Liver (tissue), 9 donors: ENCODE data around the gene TIGD1. TPM values are rescaled to one million over a fixed set of nuclear protein-coding genes. Genes with fewer than 3 reads are reported as not detected.
A peak's percentile ranks its signal among the peaks of the same experiment; 100 is the strongest.

Experiments used
- DNase-seq: peaks from one replicate; pipeline ENCODE4 v3.0.0-alpha.2; 2017; ENCODE audit warnings: low spot score
- H3K27ac ChIP-seq, 2 donors: one replicate each; pipeline ENCODE4 v1.7.0; 2013; ENCODE audit warnings: inconsistent platforms in 2 of 2, low read length in 2 of 2, control low read depth in 1 of 2, low read depth in 1 of 2, mild to moderate bottlenecking in 1 of 2
- H3K27me3 ChIP-seq, 4 donors: one replicate each; pipeline versions ENCODE4 v1.6.1 to v1.7.0; 2013; ENCODE audit warnings: low read length in 3 of 4, inconsistent platforms in 1 of 4, mild to moderate bottlenecking in 1 of 4, moderate library complexity in 1 of 4; ENCODE audit not compliant: control insufficient read depth in 4 of 4, insufficient read depth in 4 of 4
- H3K36me3 ChIP-seq, 4 donors: one replicate each; pipeline versions ENCODE4 v1.6.1 to v1.7.0; 2013; ENCODE audit warnings: low read length in 3 of 4, mild to moderate bottlenecking in 3 of 4, low read depth in 1 of 4, moderate library complexity in 1 of 4; ENCODE audit not compliant: control insufficient read depth in 4 of 4, insufficient read depth in 3 of 4
- H3K4me1 ChIP-seq, 4 donors: one replicate each; pipeline versions ENCODE4 v1.6.1 to v1.7.0; 2013; ENCODE audit warnings: low read length in 3 of 4, mild to moderate bottlenecking in 3 of 4, moderate library complexity in 1 of 4; ENCODE audit not compliant: control insufficient read depth in 4 of 4, insufficient read depth in 4 of 4
- H3K4me3 ChIP-seq, 3 donors: one replicate each; pipeline versions ENCODE4 v1.6.1 to v1.7.0; 2013; ENCODE audit warnings: low read length in 3 of 3, control low read depth in 1 of 3, low read depth in 1 of 3, mild to moderate bottlenecking in 1 of 3
- H3K9ac ChIP-seq, 2 donors: one replicate each; pipeline ENCODE4 v1.7.0; 2013; ENCODE audit warnings: low read length in 2 of 2, mild to moderate bottlenecking in 2 of 2, moderate library complexity in 2 of 2, control low read depth in 1 of 2, low read depth in 1 of 2
- H3K9me3 ChIP-seq, 4 donors: one replicate each; pipeline versions ENCODE4 v1.6.1 to v1.7.0; 2013; ENCODE audit warnings: low read length in 3 of 4; ENCODE audit not compliant: control insufficient read depth in 4 of 4
- ATF3 ChIP-seq: IDR thresholded peaks from 2 replicates; pipeline ENCODE4 v1.6.1; 2016; ENCODE audit warnings: antibody characterized with exemption
- CTCF ChIP-seq: fragments of 150-350 bp; IDR thresholded peaks from 2 replicates; pipeline ENCODE4 v1.5.1; 2017; ENCODE audit warnings: improper control_type of control experiment, low read depth, low read length; ENCODE audit not compliant: missing input control
- FOXA1 ChIP-seq: IDR thresholded peaks from 2 replicates; pipeline ENCODE4 v1.6.1; 2016; ENCODE audit warnings: antibody characterized with exemption
- FOXA2 ChIP-seq: IDR thresholded peaks from 2 replicates; pipeline ENCODE4 v1.6.1; 2016; ENCODE audit warnings: antibody characterized with exemption
- GABPA ChIP-seq, 2 donors: IDR thresholded peaks in 1 of 2; conservative IDR thresholded peaks in 1 of 2; 2 replicates each; pipeline ENCODE4 v1.6.1; 2016; ENCODE audit warnings: antibody characterized with exemption in 2 of 2, mild to moderate bottlenecking in 1 of 2, moderate library complexity in 1 of 2
- HNF4A ChIP-seq, 2 donors: conservative IDR thresholded peaks; 2 replicates each; pipeline ENCODE4 v1.6.1; 2016; ENCODE audit warnings: antibody characterized with exemption in 2 of 2, mild to moderate bottlenecking in 2 of 2
- HNF4G ChIP-seq: IDR thresholded peaks from 2 replicates; pipeline ENCODE4 v1.6.1; 2016; ENCODE audit warnings: antibody characterized with exemption
- JUND ChIP-seq, 2 donors: IDR thresholded peaks; 2 replicates each; pipeline ENCODE4 v1.6.1; 2016; ENCODE audit warnings: antibody characterized with exemption in 2 of 2
- MAX ChIP-seq: IDR thresholded peaks from 2 replicates; pipeline ENCODE4 v1.6.1; 2016; ENCODE audit warnings: antibody characterized with exemption
- RAD21 ChIP-seq, 2 donors: IDR thresholded peaks; 2 replicates each; pipeline ENCODE4 v1.6.1; 2016; ENCODE audit warnings: antibody characterized with exemption in 2 of 2, mild to moderate bottlenecking in 2 of 2
- RXRA ChIP-seq, 2 donors: IDR thresholded peaks; 2 replicates each; pipeline ENCODE4 v1.6.1; 2017 to 2018; ENCODE audit warnings: antibody characterized with exemption in 2 of 2, mild to moderate bottlenecking in 1 of 2
- SP1 ChIP-seq: IDR thresholded peaks from 2 replicates; pipeline ENCODE4 v1.6.1; 2018; ENCODE audit warnings: antibody characterized with exemption, mild to moderate bottlenecking
- ZBTB33 ChIP-seq: IDR thresholded peaks from 2 replicates; pipeline ENCODE4 v1.6.1; 2016; ENCODE audit warnings: antibody characterized with exemption
- WGBS: extraction: QIAGEN DNeasy Blood & Tissue Kit; methylation state at CpG from one replicate; pipeline ENCODE4 v1.1.7; 2013; 5-methylcytosine and 5-hydroxymethylcytosine counted together
- polyA plus RNA-seq, 2 donors: library from polyadenylated mRNA; stranded (reverse) in 1 of 2; unstranded in 1 of 2; fragments of 200-250 nt in 1 of 2; fragments of >200 nt in 1 of 2; fragmentation: Nextera tagmentation in 1 of 2; extraction: Ambion mirVana in 1 of 2; gene quantifications; one replicate each; pipeline versions ENCODE4 v1.2.1 to v1.2.3, GENCODE V29; 2013 to 2015
- total RNA-seq, 2 donors: library from RNA; depleted of rRNA; stranded (reverse); fragments of >200 nt; gene quantifications; one replicate each; pipeline ENCODE4 v1.2.3, GENCODE V29; 2014
- donor health status: healthy.
- donor health status: healthy.
- donor health status: healthy.
- donor health status: healthy.
- donor health status: healthy.

The TIGD1 gene
- total and polyA plus RNA-seq, 4 donors = 0.50 to 3.0 (median 1.7) TPM

- WGBS = 2% methylated on average over 75 of the region's 75 CpGs
Measured at GRCh38 chr2:232523682-232524597, 26.4 kb downstream of the TIGD1 start.

GRCh38 chr2:232523402-232523681 lies 27.0 kb downstream of the TIGD1 start:
- 16% methylated on average over 16 of the region's 16 CpGs for WGBS
- DNase-seq = no peak
- TF ChIP-seq ATF3 (no peak), ZBTB33 (no peak), CTCF (no peak), GABPA (IDR thresholded peaks at IDR 0.05 in 1 of 2, conservative IDR thresholded peaks at IDR 0.05 in 1 of 2) (no peak), HNF4G (no peak), MAX (no peak), FOXA1 (no peak), SP1 (no peak), JUND (IDR thresholded peaks at IDR 0.05) (no peak), HNF4A (conservative IDR thresholded peaks at IDR 0.05) (no peak)
- peak overlapping the region in 1 of 3 donors; percentile 22 for H3K4me3 ChIP-seq
- peaks cover 0 to 10% (median 5%) of the 10 kb centered on the region in 4 donors for H3K27me3 ChIP-seq
- H3K9me3 ChIP-seq = no peaks in the 10 kb centered on the region
- no peak overlapping the region for H3K9ac ChIP-seq
- H3K36me3 ChIP-seq = no peaks in the 10 kb centered on the region
- no peak overlapping the region for H3K27ac ChIP-seq
- H3K4me1 ChIP-seq = peaks cover 7 to 22% (median 13%) of the 10 kb centered on the region in 4 donors

More at GRCh38 chr2:232523682-232524597, 26.4 kb downstream of the TIGD1 start:
- no peak overlapping the region for H3K27ac ChIP-seq
- no peaks in the 10 kb centered on the region for H3K36me3 ChIP-seq
- DNase-seq = no peak
- no peak overlapping the region for H3K9ac ChIP-seq
- peaks cover 7 to 22% (median 13%) of the 10 kb centered on the region in 4 donors for H3K4me1 ChIP-seq
- peaks cover 0 to 10% (median 5%) of the 10 kb centered on the region in 4 donors for H3K27me3 ChIP-seq
- H3K9me3 ChIP-seq = no peaks in the 10 kb centered on the region
- TF ChIP-seq RXRA (IDR thresholded peaks at IDR 0.05) (no peak), HNF4A (conservative IDR thresholded peaks at IDR 0.05) (no peak), RAD21 (IDR thresholded peaks at IDR 0.05) (no peak), MAX (no peak), ZBTB33 (no peak), HNF4G (no peak), FOXA1 (no peak), SP1 (no peak), CTCF (no peak), FOXA2 (no peak)
- H3K4me3 ChIP-seq = peak overlapping the region in 1 of 3 donors; percentile 22
